OCI-LY1 (cell line): ENCODE data around the gene RBMS1.

Source experiments
- CTCF ChIP-seq: fragments of 200-600 bp; sonication (generic), shearing (Covaris generic); IDR thresholded peaks from 2 replicates; pipeline ENCODE4 v1.5.1; 2017; ENCODE audit warnings: mild to moderate bottlenecking, antibody characterized with exemption, low read length, moderate library complexity, mixed read lengths
- EZH2 ChIP-seq: fragments of 200-600 bp; sonication (generic), shearing (Covaris generic); IDR thresholded peaks from 2 replicates; pipeline ENCODE4 v1.8.0; 2017; ENCODE audit warnings: borderline replicate concordance, mixed run types, mild to moderate bottlenecking, antibody characterized with exemption, low read length, moderate library complexity, mixed read lengths

- TF ChIP-seq CTCF, result no peak
- no peak for TF ChIP-seq EZH2
Measured at GRCh38 chr2:160339726-160340125, 153.9 kb downstream of the RBMS1 start.
